Body of pancreas (tissue), 4 donors: Measurements from ENCODE around the gene KRTAP10-8. TPM values are rescaled to one million over a fixed set of nuclear protein-coding genes. Genes with fewer than 3 reads are reported as not detected.
"Not testable (repeated sequence)": the region's sequence is repeated elsewhere in the genome, so short reads cannot be mapped to it uniquely, and the experiment has no call there.

Source experiments
- ATAC-seq: fragments of 150-250 bp; one replicate; pipeline ENCODE4 v1.9.1; 2016
- DNase-seq, 4 donors: peaks; one replicate each; pipeline ENCODE4 v3.0.0-alpha.2; 2019
- H3K27ac ChIP-seq, 4 donors: fragments of 200-600 bp; sonication (generic); 1 replicate in 3 of 4; 2 replicates in 1 of 4; pipeline versions ENCODE4 v1.5.1 to v1.6.1; 2016 to 2019; ENCODE audit warnings: mild to moderate bottlenecking in 1 of 4, mixed read lengths in 1 of 4, moderate library complexity in 1 of 4
- H3K27me3 ChIP-seq, 2 donors: fragments of 200-600 bp; sonication (generic); one replicate each; pipeline ENCODE4 v1.6.0; 2016; ENCODE audit warnings: mild to moderate bottlenecking in 1 of 2
- H3K36me3 ChIP-seq, 2 donors: fragments of 200-600 bp; sonication (generic); replicated peaks in 1 of 2; 2 replicates each; pipeline ENCODE4 v1.5.1; 2016; ENCODE audit warnings: low read depth in 2 of 2; ENCODE audit not compliant: insufficient read depth in 1 of 2
- H3K4me1 ChIP-seq: fragments of 200-600 bp; sonication (generic); one replicate; pipeline ENCODE4 v1.6.0; 2016
- H3K4me3 ChIP-seq, 2 donors: fragments of 200-600 bp; sonication (generic); 1 replicate in 1 of 2; 2 replicates in 1 of 2; pipeline ENCODE4 v1.5.1; 2016 to 2019
- H3K9me3 ChIP-seq, 3 donors: fragments of 200-600 bp; sonication (generic); 1 replicate in 2 of 3; 2 replicates in 1 of 3; pipeline ENCODE4 v1.5.1; 2016
- CTCF ChIP-seq, 7 experiments: fragments of 450-650 bp in 4 of 7; fragments of 200-600 bp in 3 of 7; sonication (generic) in 3 of 7; IDR thresholded peaks; one replicate each; pipeline ENCODE4 v1.5.1; 2016 to 2019; ENCODE audit warnings: antibody characterized with exemption in 7 of 7
- POLR2A ChIP-seq, 3 donors: fragments of 450-650 bp; IDR thresholded peaks; one replicate each; pipeline ENCODE4 v1.6.1; 2016; ENCODE audit warnings: antibody characterized with exemption in 3 of 3, mild to moderate bottlenecking in 2 of 3
- WGBS, 2 donors: methylation state at CpG; one replicate each; pipeline ENCODE4 v1.1.5; 2017; 5-methylcytosine and 5-hydroxymethylcytosine counted together
- intact Hi-C: fragments of 100-400 bp; cut with DNase I; formaldehyde crosslinking; loops from one replicate; pipeline ENCODE4 v1.15.1; 2023
- total RNA-seq, 2 donors: library from RNA; depleted of rRNA; stranded (reverse); fragments of >200 nt; gene quantifications; one replicate each; pipeline ENCODE4 v1.1.0, GENCODE V29; 2016

KRTAP10-8 gene
- total RNA-seq, 2 donors from 2014 or later = not detected

GRCh38 chr21:44571296-44571695 is 40.6 kb upstream of the KRTAP10-8 start:
- 64 to 66% methylated on average over 3 to 4 of the region's 4 CpGs for WGBS, 2 donors
- peaks cover 0 to 4% of the 10 kb centered on the region in 2 donors for H3K27me3 ChIP-seq
- ATAC-seq (no peak), DNase-seq (no peak)
- no peak for TF ChIP-seq POLR2A (IDR thresholded peaks at IDR 0.05)
- no peak for TF ChIP-seq CTCF (IDR thresholded peaks at IDR 0.05)
- H3K36me3 ChIP-seq = no peaks in the 10 kb centered on the region
- H3K4me1 ChIP-seq = no peaks in the 10 kb centered on the region
- H3K9me3 ChIP-seq = no peaks in the 10 kb centered on the region
- intact Hi-C loops = no loop called here
- H3K4me3 ChIP-seq = no peak overlapping the region
- no peak overlapping the region for H3K27ac ChIP-seq

- Histone ChIP-seq H3K27me3 (peaks cover 0 to 4% of the 10 kb centered on the region in 2 donors), H3K27ac (no peak overlapping the region), H3K4me1 (no peaks in the 10 kb centered on the region), H3K9me3 (no peaks in the 10 kb centered on the region), H3K36me3 (no peaks in the 10 kb centered on the region), H3K4me3 (no peak overlapping the region)
- intact Hi-C loops = no loop called here
- 88 to 92% methylated on average over 32 to 40 of the region's 40 CpGs for WGBS, 2 donors
- ATAC-seq (no peak), DNase-seq (no peak)
- TF ChIP-seq CTCF (IDR thresholded peaks at IDR 0.05) (no peak), POLR2A (IDR thresholded peaks at IDR 0.05) (no peak)
Observed at GRCh38 chr21:44571844-44572782, 39.8 kb upstream of the KRTAP10-8 start.

- Histone ChIP-seq H3K27me3 (peaks cover 0 to 4% of the 10 kb centered on the region in 2 donors), H3K36me3 (no peaks in the 10 kb centered on the region), H3K4me1 (no peaks in the 10 kb centered on the region), H3K9me3 (peaks cover 0 to 3% (median 0%) of the 10 kb centered on the region in 3 donors), H3K4me3 (no peak overlapping the region), H3K27ac (no peak overlapping the region)
- ATAC-seq (no peak), DNase-seq (no peak)
- intact Hi-C loops = no loop called here
- TF ChIP-seq CTCF (IDR thresholded peaks at IDR 0.05) (no peak), POLR2A (IDR thresholded peaks at IDR 0.05) (no peak)
- 45 to 69% methylated on average over 6 to 15 of the region's 15 CpGs for WGBS, 2 donors
Observed at GRCh38 chr21:44572959-44573583, 38.8 kb upstream of the KRTAP10-8 start.

GRCh38 chr21:44573630-44574456 is 38.0 kb upstream of the KRTAP10-8 start, which contains the start of gene KRTAP10-4:
TSS of gene KRTAP10-4 (plus strand) at chr21:44573729. CDS start at chr21:44573759, 30 bp downstream.
- 40 to 52% methylated on average over 8 to 15 of the region's 25 CpGs for whole genome bisulfite sequencing, 2 donors
- H3K36me3 ChIP-seq, H3K4me3 ChIP-seq, DNase-seq, ATAC-seq, H3K27me3 ChIP-seq, H3K4me1 ChIP-seq, H3K27ac ChIP-seq, H3K9me3 ChIP-seq, intact Hi-C loops: not testable (repeated sequence)
